CD14-positive monocyte (primary cell): Measurements from ENCODE around the gene GABRG3. TPM values are rescaled to one million over a fixed set of nuclear protein-coding genes. Genes with fewer than 3 reads are reported as not detected.
"Not testable (repeated sequence)": the region's sequence is repeated elsewhere in the genome, so short reads cannot be mapped to it uniquely, and the experiment has no call there.

Experiments
- DNase-seq, 3 donors: peaks; one replicate each; pipeline ENCODE4 v3.0.0-alpha.2; 2011 to 2022
- H2AFZ ChIP-seq: 2 replicates; pipeline ENCODE4 v1.6.0; 2012; ENCODE audit warnings: mild to moderate bottlenecking, low read depth, low read length, inconsistent platforms; ENCODE audit not compliant: insufficient read depth, poor library complexity, severe bottlenecking
- H3K27ac ChIP-seq, 2 donors: 1 replicate in 1 of 2; 2 replicates in 1 of 2; pipeline ENCODE4 v1.5.1; 2012 to 2013; ENCODE audit warnings: low read length in 2 of 2, control low read depth in 1 of 2, inconsistent platforms in 1 of 2, low read depth in 1 of 2, mild to moderate bottlenecking in 1 of 2
- H3K27me3 ChIP-seq, 2 donors: one replicate each; pipeline versions ENCODE4 v1.6.0 to v1.6.1; 2011 to 2013; ENCODE audit warnings: low read length in 2 of 2; ENCODE audit not compliant: control insufficient read depth in 2 of 2, insufficient read depth in 2 of 2
- H3K36me3 ChIP-seq, 2 donors: replicated peaks in 1 of 2; 1 replicate in 1 of 2; 2 replicates in 1 of 2; pipeline versions ENCODE4 v1.5.1 to v1.6.1; 2012 to 2013; ENCODE audit warnings: low read length in 2 of 2, control low read depth in 1 of 2, inconsistent platforms in 1 of 2, mild to moderate bottlenecking in 1 of 2; ENCODE audit not compliant: insufficient read depth in 2 of 2, control insufficient read depth in 1 of 2
- H3K4me1 ChIP-seq, 2 donors: 1 replicate in 1 of 2; 2 replicates in 1 of 2; pipeline versions ENCODE4 v1.5.1 to v1.6.1; 2012 to 2013; ENCODE audit warnings: low read length in 2 of 2, control low read depth in 1 of 2, inconsistent platforms in 1 of 2, mild to moderate bottlenecking in 1 of 2, moderate library complexity in 1 of 2; ENCODE audit not compliant: insufficient read depth in 2 of 2, control insufficient read depth in 1 of 2
- H3K4me2 ChIP-seq: replicated peaks from 2 replicates; pipeline ENCODE3; 2012; ENCODE audit warnings: low read length, moderate library complexity, mild to moderate bottlenecking; ENCODE audit not compliant: poor library complexity, severe bottlenecking; ENCODE audit errors: extremely low read depth
- H3K4me3 ChIP-seq, 3 experiments: fragments of 200-600 bp in 1 of 3; sonication (generic) in 1 of 3; replicated peaks in 1 of 3; 1 replicate in 2 of 3; 2 replicates in 1 of 3; pipeline ENCODE4 v1.5.1; 2011 to 2013; ENCODE audit warnings: low read length in 3 of 3, mild to moderate bottlenecking in 3 of 3, control low read depth in 2 of 3, low read depth in 2 of 3, inconsistent platforms in 1 of 3, moderate library complexity in 1 of 3
- H3K79me2 ChIP-seq: 2 replicates; pipeline ENCODE4 v1.6.0; 2012; ENCODE audit warnings: mild to moderate bottlenecking, control low read depth, inconsistent platforms, low read length, moderate library complexity; ENCODE audit not compliant: insufficient read depth
- H3K9ac ChIP-seq: 2 replicates; pipeline ENCODE4 v1.6.0; 2017; ENCODE audit warnings: low read length, mild to moderate bottlenecking; ENCODE audit not compliant: insufficient read depth, poor library complexity, severe bottlenecking
- H3K9me3 ChIP-seq, 2 donors: replicated peaks in 1 of 2; 1 replicate in 1 of 2; 2 replicates in 1 of 2; pipeline versions ENCODE4 v1.5.1 to v1.6.1; 2012 to 2013; ENCODE audit warnings: low read length in 2 of 2, control low read depth in 1 of 2; ENCODE audit not compliant: control insufficient read depth in 1 of 2, insufficient read depth in 1 of 2
- H4K20me1 ChIP-seq: 2 replicates; pipeline ENCODE4 v1.6.0; 2012; ENCODE audit warnings: mild to moderate bottlenecking, low read length, control low read depth, moderate library complexity; ENCODE audit not compliant: insufficient read depth
- H3K27ac Mint-ChIP-seq, 7 donors: one replicate each; pipeline ENCODE4 v1.8.0; 2020; ENCODE audit warnings: mild to moderate bottlenecking in 7 of 7, mixed read lengths in 7 of 7, moderate library complexity in 6 of 7, inconsistent platforms in 2 of 7
- H3K27me3 Mint-ChIP-seq, 3 donors: one replicate each; pipeline ENCODE4 v1.8.0; 2021 to 2022; ENCODE audit warnings: low read depth in 3 of 3, mild to moderate bottlenecking in 3 of 3, mixed read lengths in 3 of 3, moderate library complexity in 3 of 3, inconsistent platforms in 1 of 3
- H3K36me3 Mint-ChIP-seq, 2 donors: one replicate each; pipeline ENCODE4 v1.8.0; 2020; ENCODE audit warnings: mixed read lengths in 2 of 2, inconsistent platforms in 1 of 2, mild to moderate bottlenecking in 1 of 2
- H3K4me1 Mint-ChIP-seq: one replicate; pipeline ENCODE4 v1.8.0; 2020; ENCODE audit warnings: mild to moderate bottlenecking, mixed read lengths
- H3K4me3 Mint-ChIP-seq, 2 donors: one replicate each; pipeline ENCODE4 v1.8.0; 2020; ENCODE audit warnings: mild to moderate bottlenecking in 2 of 2, mixed read lengths in 2 of 2, moderate library complexity in 1 of 2
- H3K9me3 Mint-ChIP-seq, 7 donors: one replicate each; pipeline ENCODE4 v1.8.0; 2020 to 2022; ENCODE audit warnings: mixed read lengths in 7 of 7, mild to moderate bottlenecking in 6 of 7, moderate library complexity in 6 of 7, inconsistent platforms in 2 of 7
- WGBS: methylation state at CpG from one replicate; pipeline ENCODE4 v1.1.5; 2013; ENCODE audit warnings: missing lambda C conversion rate; ENCODE audit not compliant: insufficient coverage; 5-methylcytosine and 5-hydroxymethylcytosine counted together
- intact Hi-C, 2 donors: fragments of 100-400 bp; cut with micrococcal nuclease; formaldehyde crosslinking; loops; one replicate each; pipeline versions ENCODE4 v1.15.0 to v1.15.1; 2023
- polyA plus RNA-seq, 3 donors: library from polyadenylated mRNA; depleted of rRNA in 1 of 3; unstranded in 2 of 3; stranded (reverse) in 1 of 3; fragments of 300-500 nt in 2 of 3; fragments of >200 nt in 1 of 3; fragmentation: Illumina TruSeq in 2 of 3; gene quantifications; 1 replicate in 2 of 3; 2 replicates in 1 of 3; pipeline ENCODE4 v1.2.3, GENCODE V29; 2012 to 2021
- TF ChIP-seq, protein P1 (sequence below): fragments of 200-600 bp; IDR thresholded peaks from one replicate; pipeline ENCODE4 v1.8.0; 2022; ENCODE audit warnings: antibody characterized with exemption, mild to moderate bottlenecking

Gene GABRG3
- polyA plus RNA-seq, 3 donors = not detected

DNA sequence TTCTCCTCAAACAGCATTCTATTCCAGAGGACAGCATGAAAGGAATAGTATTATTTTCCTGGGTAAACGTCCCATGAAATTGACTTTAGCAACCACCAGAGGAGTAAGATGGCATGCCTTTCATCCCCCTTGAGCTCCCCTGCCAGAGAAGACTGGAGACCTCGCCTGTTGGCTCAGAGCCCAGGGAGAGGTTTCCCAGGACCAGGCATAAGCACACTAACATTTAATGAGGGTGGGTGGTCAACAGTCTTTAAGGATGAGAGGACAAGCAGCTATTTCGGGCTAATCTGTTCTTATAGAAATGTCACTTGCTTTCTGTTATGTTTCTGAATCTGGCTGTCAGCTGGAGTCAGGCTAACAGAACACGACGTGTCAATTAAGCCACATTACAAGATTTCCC is 390.5 kb downstream of the GABRG3 start:
- Mint-ChIP-seq H3K27me3 (peaks cover 0 to 3% (median 3%) of the 10 kb centered on the region in 3 donors), H3K4me1 (no peaks in the 10 kb centered on the region), H3K9me3 (no peaks in the 10 kb centered on the region), H3K4me3 (no peak overlapping the region), H3K27ac (no peak overlapping the region), H3K36me3 (no peaks in the 10 kb centered on the region)
- Histone ChIP-seq H3K27ac (no peak overlapping the region), H3K9ac (no peak overlapping the region), H3K4me1 (no peaks in the 10 kb centered on the region), H3K9me3 (no peaks in the 10 kb centered on the region), H2AFZ (no peak overlapping the region), H3K36me3 (no peaks in the 10 kb centered on the region), H3K4me2 (no peak overlapping the region), H4K20me1 (no peaks in the 10 kb centered on the region), H3K27me3 (no peaks in the 10 kb centered on the region), H3K4me3 (no peak overlapping the region), H3K79me2 (no peaks in the 10 kb centered on the region)
- TF ChIP-seq, protein P1, sequence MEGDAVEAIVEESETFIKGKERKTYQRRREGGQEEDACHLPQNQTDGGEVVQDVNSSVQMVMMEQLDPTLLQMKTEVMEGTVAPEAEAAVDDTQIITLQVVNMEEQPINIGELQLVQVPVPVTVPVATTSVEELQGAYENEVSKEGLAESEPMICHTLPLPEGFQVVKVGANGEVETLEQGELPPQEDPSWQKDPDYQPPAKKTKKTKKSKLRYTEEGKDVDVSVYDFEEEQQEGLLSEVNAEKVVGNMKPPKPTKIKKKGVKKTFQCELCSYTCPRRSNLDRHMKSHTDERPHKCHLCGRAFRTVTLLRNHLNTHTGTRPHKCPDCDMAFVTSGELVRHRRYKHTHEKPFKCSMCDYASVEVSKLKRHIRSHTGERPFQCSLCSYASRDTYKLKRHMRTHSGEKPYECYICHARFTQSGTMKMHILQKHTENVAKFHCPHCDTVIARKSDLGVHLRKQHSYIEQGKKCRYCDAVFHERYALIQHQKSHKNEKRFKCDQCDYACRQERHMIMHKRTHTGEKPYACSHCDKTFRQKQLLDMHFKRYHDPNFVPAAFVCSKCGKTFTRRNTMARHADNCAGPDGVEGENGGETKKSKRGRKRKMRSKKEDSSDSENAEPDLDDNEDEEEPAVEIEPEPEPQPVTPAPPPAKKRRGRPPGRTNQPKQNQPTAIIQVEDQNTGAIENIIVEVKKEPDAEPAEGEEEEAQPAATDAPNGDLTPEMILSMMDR = no peak
- DNase-seq = no peak
- 33% methylated on average over 1 of the region's 5 CpGs for WGBS
- intact Hi-C loops = no loop called here

DNA sequence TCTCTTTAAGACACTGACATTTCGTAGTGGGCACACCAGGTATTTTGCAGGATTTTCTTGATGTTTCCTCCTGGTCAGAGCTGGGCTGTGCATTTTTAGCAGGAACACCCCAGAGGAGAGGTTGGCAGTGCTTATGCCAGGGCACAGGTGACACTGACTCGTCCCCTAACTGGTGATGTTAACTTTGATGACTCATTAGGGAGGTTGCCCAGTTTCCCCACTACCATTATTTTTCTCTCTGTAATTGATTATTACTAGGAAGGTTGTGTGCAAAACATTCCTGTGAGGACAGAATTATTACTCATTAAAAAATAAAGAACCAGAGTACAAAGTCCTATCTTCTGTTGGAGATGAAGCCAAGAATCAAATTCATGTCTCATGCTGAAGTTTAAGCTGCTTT is 394.5 kb downstream of the GABRG3 start:
- Histone ChIP-seq H2AFZ (no peak overlapping the region), H3K36me3 (no peaks in the 10 kb centered on the region), H3K9ac (no peak overlapping the region), H3K79me2 (no peaks in the 10 kb centered on the region), H3K9me3 (no peaks in the 10 kb centered on the region), H4K20me1 (no peaks in the 10 kb centered on the region), H3K4me1 (no peaks in the 10 kb centered on the region), H3K4me3 (no peak overlapping the region), H3K27me3 (no peaks in the 10 kb centered on the region), H3K4me2 (no peak overlapping the region), H3K27ac (no peak overlapping the region)
- Mint-ChIP-seq H3K36me3 (no peaks in the 10 kb centered on the region), H3K9me3 (peaks cover 0 to 7% (median 2%) of the 10 kb centered on the region in 7 donors), H3K27ac (no peak overlapping the region), H3K4me3 (no peak overlapping the region), H3K4me1 (no peaks in the 10 kb centered on the region), H3K27me3 (no peaks in the 10 kb centered on the region)
- WGBS = no CpG with 5 or more reads among the region's 2 CpGs
- intact Hi-C loops = no loop called here
- TF ChIP-seq, protein P1 = no peak
- no peak for DNase-seq

DNA sequence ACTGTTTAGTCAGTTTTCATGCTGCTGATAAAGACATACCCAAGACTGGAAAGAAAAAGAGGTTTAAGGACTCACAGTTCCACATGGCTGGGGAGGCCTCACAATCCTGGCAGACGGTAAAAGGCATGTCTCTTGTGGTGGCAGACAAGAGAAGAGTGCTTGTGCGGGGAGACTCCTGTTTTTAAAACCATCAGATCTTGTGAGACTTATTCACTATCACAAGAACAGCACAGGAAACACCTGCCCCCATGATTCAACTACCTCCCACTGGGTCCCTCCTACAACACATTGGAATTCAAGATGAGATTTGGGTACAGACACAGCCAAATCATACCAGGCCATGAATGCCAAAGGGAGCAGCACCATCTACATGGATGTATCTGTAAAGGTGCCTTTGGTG is 406.4 kb downstream of the GABRG3 start:
- H3K9ac ChIP-seq, intact Hi-C loops, H4K20me1 ChIP-seq, H3K4me3 Mint-ChIP-seq, H3K27me3 Mint-ChIP-seq, H3K4me1 ChIP-seq, H3K9me3 ChIP-seq, H3K27ac Mint-ChIP-seq, DNase-seq, H3K36me3 ChIP-seq, H3K27ac ChIP-seq, H2AFZ ChIP-seq, H3K79me2 ChIP-seq, H3K27me3 ChIP-seq, H3K4me2 ChIP-seq, H3K36me3 Mint-ChIP-seq, H3K4me3 ChIP-seq, H3K4me1 Mint-ChIP-seq: not testable (repeated sequence)
- H3K9me3 Mint-ChIP-seq = peaks cover 0 to 14% (median 9%) of the 10 kb centered on the region in 7 donors
- no CpG with 5 or more reads among the region's 2 CpGs for WGBS
